OCI-LY3 (cell line): ENCODE results near the gene DELE1.

Source experiments
- H2AFZ ChIP-seq: fragments of 200-600, 300-600 bp; shearing (Covaris generic); 2 replicates; pipeline ENCODE4 v1.6.0; 2014; ENCODE audit warnings: antibody characterized with exemption, low read depth, low read length
- H3K27ac ChIP-seq: fragments of 200-600, 300-600 bp; sonication (generic); 2 replicates; pipeline ENCODE4 v1.5.1; 2014; ENCODE audit warnings: mild to moderate bottlenecking, low read length, moderate library complexity, mixed read lengths
- H3K27me3 ChIP-seq: fragments of 200-600, 300-600 bp; sonication (generic); 2 replicates; pipeline ENCODE4 v1.6.1; 2014; ENCODE audit warnings: low read depth, low read length, mixed read lengths
- H3K36me3 ChIP-seq: fragments of 200-600, 300-600 bp; sonication (generic); replicated peaks from 2 replicates; pipeline ENCODE3; 2014; ENCODE audit warnings: low read depth, low read length, mixed read lengths
- H3K4me1 ChIP-seq: fragments of 300-600, 200-600 bp; sonication (generic); 2 replicates; pipeline ENCODE4 v1.6.1; 2014; ENCODE audit warnings: low read length, mixed read lengths
- H3K4me2 ChIP-seq: fragments of 200-600, 300-600 bp; sonication (generic); 2 replicates; pipeline ENCODE4 v1.6.1; 2014; ENCODE audit warnings: low read length, mixed read lengths
- H3K4me3 ChIP-seq: fragments of 300-600, 200-600 bp; sonication (generic); 2 replicates; pipeline ENCODE4 v1.5.1; 2014; ENCODE audit warnings: antibody characterized with exemption, mild to moderate bottlenecking, low read length, moderate library complexity
- H3K79me2 ChIP-seq: fragments of 300-600, 200-600 bp; shearing (Covaris generic); 2 replicates; pipeline ENCODE4 v1.6.1; 2014; ENCODE audit warnings: mild to moderate bottlenecking, low read length, mixed read lengths
- H3K9ac ChIP-seq: fragments of 300-600, 200-600 bp; shearing (Covaris generic); 2 replicates; pipeline ENCODE4 v1.6.0; 2014; ENCODE audit warnings: mild to moderate bottlenecking, low read length, moderate library complexity
- H3K9me3 ChIP-seq: fragments of 200-600, 300-600 bp; shearing (Covaris generic); 2 replicates; pipeline ENCODE4 v1.6.1; 2014; ENCODE audit warnings: low read length, mixed read lengths; ENCODE audit not compliant: insufficient read depth
- H4K20me1 ChIP-seq: fragments of 200-600, 300-600 bp; sonication (generic); 2 replicates; pipeline ENCODE4 v1.6.1; 2016; ENCODE audit warnings: low read length, mixed read lengths; ENCODE audit not compliant: insufficient read depth
- EZH2phosphoT487 ChIP-seq: fragments of 200-600 bp; shearing (Covaris generic); IDR thresholded peaks from 2 replicates; pipeline ENCODE4 v1.6.1; 2018; ENCODE audit warnings: antibody characterized with exemption, mixed run types, low read depth
- TF ChIP-seq, protein P1 (sequence below): fragments of 200-600, 300-600 bp; sonication (generic); IDR thresholded peaks from 2 replicates; pipeline ENCODE4 v1.5.1; 2014; ENCODE audit warnings: antibody characterized with exemption, low read length, low read depth

DELE1 gene

DNA sequence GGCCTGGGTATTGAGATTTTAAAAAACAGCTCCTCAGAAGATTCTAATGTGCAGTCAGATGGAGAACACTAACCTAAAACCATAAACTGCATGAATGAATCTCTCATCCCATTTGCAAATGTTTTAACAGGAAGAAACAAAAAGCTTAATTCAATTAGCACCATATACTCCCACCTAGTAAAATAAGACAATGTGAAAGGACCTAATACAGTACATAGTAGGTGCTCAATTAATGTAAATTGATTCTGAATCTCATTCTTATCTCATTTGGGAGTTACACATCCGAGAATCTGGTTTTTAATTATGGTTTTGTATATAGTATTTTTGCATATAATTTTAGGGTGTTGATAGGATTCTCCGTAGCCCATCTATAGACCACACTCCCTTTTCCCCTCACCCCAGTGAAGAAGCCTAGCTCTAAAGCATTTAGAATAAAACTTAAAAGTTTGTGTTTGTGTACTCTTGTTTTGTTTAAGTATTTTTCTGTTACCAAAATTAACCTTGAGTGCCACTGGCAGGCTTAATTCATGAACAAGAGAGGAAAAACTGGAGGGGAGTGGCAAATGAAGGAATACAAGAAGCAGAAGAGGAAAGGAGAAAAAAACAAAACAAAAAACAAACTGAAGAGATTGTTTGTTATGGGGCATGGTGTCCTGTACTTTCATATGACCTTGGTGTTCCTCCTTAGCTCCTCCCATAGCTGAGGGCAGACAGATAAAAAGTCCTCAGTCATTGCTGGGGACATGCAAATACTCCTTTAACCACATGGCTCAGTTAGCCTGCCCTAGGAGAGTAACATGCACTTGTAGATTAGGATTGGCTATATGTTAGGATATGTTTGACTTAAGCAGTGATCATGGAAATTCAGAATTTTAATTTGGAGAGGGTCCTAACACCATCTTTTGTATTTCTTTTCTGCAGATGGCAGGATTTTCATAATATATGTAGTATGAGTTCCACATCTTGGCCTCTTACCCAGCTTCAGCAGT is 46.4 kb downstream of the DELE1 start:
- Histone ChIP-seq H3K36me3 (peaks cover 13% of the 10 kb centered on the region), H3K79me2 (peaks cover 16% of the 10 kb centered on the region), H3K9ac (peak overlapping the region; percentile 93), H3K27ac (peak overlapping the region; percentile 83), H3K27me3 (no peaks in the 10 kb centered on the region), H3K4me2 (peak overlapping the region; percentile 79), H3K4me1 (peaks cover 28% of the 10 kb centered on the region), H4K20me1 (no peaks in the 10 kb centered on the region), H3K4me3 (peak overlapping the region; percentile 99), H3K9me3 (no peaks in the 10 kb centered on the region), H2AFZ (no peak overlapping the region)
- TF ChIP-seq, protein P1, sequence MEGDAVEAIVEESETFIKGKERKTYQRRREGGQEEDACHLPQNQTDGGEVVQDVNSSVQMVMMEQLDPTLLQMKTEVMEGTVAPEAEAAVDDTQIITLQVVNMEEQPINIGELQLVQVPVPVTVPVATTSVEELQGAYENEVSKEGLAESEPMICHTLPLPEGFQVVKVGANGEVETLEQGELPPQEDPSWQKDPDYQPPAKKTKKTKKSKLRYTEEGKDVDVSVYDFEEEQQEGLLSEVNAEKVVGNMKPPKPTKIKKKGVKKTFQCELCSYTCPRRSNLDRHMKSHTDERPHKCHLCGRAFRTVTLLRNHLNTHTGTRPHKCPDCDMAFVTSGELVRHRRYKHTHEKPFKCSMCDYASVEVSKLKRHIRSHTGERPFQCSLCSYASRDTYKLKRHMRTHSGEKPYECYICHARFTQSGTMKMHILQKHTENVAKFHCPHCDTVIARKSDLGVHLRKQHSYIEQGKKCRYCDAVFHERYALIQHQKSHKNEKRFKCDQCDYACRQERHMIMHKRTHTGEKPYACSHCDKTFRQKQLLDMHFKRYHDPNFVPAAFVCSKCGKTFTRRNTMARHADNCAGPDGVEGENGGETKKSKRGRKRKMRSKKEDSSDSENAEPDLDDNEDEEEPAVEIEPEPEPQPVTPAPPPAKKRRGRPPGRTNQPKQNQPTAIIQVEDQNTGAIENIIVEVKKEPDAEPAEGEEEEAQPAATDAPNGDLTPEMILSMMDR, result no peak
- TF ChIP-seq EZH2phosphoT487, result no peak

GRCh38 chr5:141973871-141974595 is 50.4 kb downstream of the DELE1 start:
- H3K36me3 ChIP-seq, result peaks cover 24% of the 10 kb centered on the region
- no peak overlapping the region for H3K4me2 ChIP-seq
- no peak overlapping the region for H3K4me3 ChIP-seq
- H3K27me3 ChIP-seq, result no peaks in the 10 kb centered on the region
- H2AFZ ChIP-seq, result no peak overlapping the region
- peaks cover 10% of the 10 kb centered on the region for H3K4me1 ChIP-seq
- H3K79me2 ChIP-seq, result peaks cover 16% of the 10 kb centered on the region
- H3K9me3 ChIP-seq, result no peaks in the 10 kb centered on the region
- no peaks in the 10 kb centered on the region for H4K20me1 ChIP-seq
- TF ChIP-seq, protein P1, result no peak
- TF ChIP-seq EZH2phosphoT487, result no peak
- no peak overlapping the region for H3K27ac ChIP-seq
- no peak overlapping the region for H3K9ac ChIP-seq

DNA sequence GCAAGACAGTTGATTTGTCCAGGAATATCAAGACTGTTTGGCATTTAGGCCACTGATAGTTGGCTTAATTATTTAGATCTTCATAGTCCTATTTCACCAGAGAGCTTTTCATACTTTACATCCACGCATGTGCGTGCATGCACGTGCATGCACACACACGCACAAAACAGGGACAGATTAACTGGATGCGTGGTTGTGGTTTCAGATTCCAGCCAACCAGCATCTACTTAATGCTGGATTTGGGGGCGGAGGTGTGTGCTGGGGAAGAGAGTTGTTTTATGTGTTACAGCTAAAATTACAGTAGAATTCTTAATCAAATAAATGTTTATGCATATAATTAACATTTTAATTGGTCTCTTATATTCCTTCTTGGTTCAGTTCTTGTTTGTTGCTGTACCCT is 52.5 kb downstream of the DELE1 start:
- no peak overlapping the region for H2AFZ ChIP-seq
- no peak overlapping the region for H3K9ac ChIP-seq
- H3K4me1 ChIP-seq, result no peaks in the 10 kb centered on the region
- H4K20me1 ChIP-seq, result no peaks in the 10 kb centered on the region
- H3K27me3 ChIP-seq, result no peaks in the 10 kb centered on the region
- H3K27ac ChIP-seq, result no peak overlapping the region
- no peaks in the 10 kb centered on the region for H3K9me3 ChIP-seq
- H3K79me2 ChIP-seq, result no peaks in the 10 kb centered on the region
- H3K36me3 ChIP-seq, result peaks cover 30% of the 10 kb centered on the region
- no peak overlapping the region for H3K4me2 ChIP-seq
- H3K4me3 ChIP-seq, result no peak overlapping the region
- no peak for TF ChIP-seq EZH2phosphoT487

DNA sequence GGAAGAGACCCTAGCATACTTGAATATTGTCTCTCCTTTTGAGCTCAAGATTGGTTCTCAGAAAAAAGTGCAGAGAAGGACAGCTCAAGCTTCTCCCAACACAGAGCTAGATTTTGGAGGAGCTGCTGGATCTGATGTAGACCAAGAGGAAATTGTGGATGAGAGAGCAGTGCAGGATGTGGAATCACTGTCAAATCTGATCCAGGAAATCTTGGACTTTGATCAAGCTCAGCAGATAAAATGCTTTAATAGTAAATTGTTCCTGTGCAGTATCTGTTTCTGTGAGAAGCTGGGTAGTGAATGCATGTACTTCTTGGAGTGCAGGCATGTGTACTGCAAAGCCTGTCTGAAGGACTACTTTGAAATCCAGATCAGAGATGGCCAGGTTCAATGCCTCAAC is 54.7 kb downstream of the DELE1 start:
- Histone ChIP-seq H3K4me1 (no peaks in the 10 kb centered on the region), H3K9me3 (no peaks in the 10 kb centered on the region), H3K9ac (no peak overlapping the region), H3K79me2 (no peaks in the 10 kb centered on the region), H3K27ac (no peak overlapping the region), H3K27me3 (no peaks in the 10 kb centered on the region), H3K36me3 (peaks cover 33% of the 10 kb centered on the region), H3K4me2 (no peak overlapping the region), H3K4me3 (no peak overlapping the region), H2AFZ (no peak overlapping the region), H4K20me1 (no peaks in the 10 kb centered on the region)
- TF ChIP-seq, protein P1, result no peak
- no peak for TF ChIP-seq EZH2phosphoT487
